ENCODE results near the gene RASAL2.
"Not testable (repeated sequence)": the region's sequence is repeated elsewhere in the genome, so short reads cannot be mapped to it uniquely, and the experiment has no call there.

The RASAL2 gene

GRCh38 chr1:178220094-178220493 lies 126.2 kb downstream of the RASAL2 start:
- TF ChIP-seq TAF1 (IDR thresholded peaks at IDR 0.05; ENCODE audit: borderline replicate concordance, low read depth, low read length): no peak
- no peak for TF ChIP-seq POLR2AphosphoS5 (IDR thresholded peaks at IDR 0.05; ENCODE audit: low read depth, low read length)
- TF ChIP-seq POLR2A (IDR thresholded peaks at IDR 0.05; ENCODE audit: low read depth, low read length): no peak
- DNase-seq (ENCODE audit: insufficient read length): no peak
- FAIRE-seq: no peak

- no peak for FAIRE-seq
- no peak for DNase-seq (ENCODE audit: insufficient read length)
- no peak for TF ChIP-seq TAF1 (IDR thresholded peaks at IDR 0.05; ENCODE audit: borderline replicate concordance, low read depth, low read length)
- TF ChIP-seq POLR2A (IDR thresholded peaks at IDR 0.05; ENCODE audit: low read depth, low read length): no peak
- no peak for TF ChIP-seq POLR2AphosphoS5 (IDR thresholded peaks at IDR 0.05; ENCODE audit: low read depth, low read length)
Measured at GRCh38 chr1:178223289-178223688, 129.4 kb downstream of the RASAL2 start.

GRCh38 chr1:178224358-178224757 lies 130.5 kb downstream of the RASAL2 start:
- no peak for DNase-seq (ENCODE audit: insufficient read length)
- TF ChIP-seq POLR2A (IDR thresholded peaks at IDR 0.05; ENCODE audit: low read depth, low read length): no peak
- TF ChIP-seq POLR2AphosphoS5 (IDR thresholded peaks at IDR 0.05; ENCODE audit: low read depth, low read length): no peak
- no peak for TF ChIP-seq TAF1 (IDR thresholded peaks at IDR 0.05; ENCODE audit: borderline replicate concordance, low read depth, low read length)
- no peak for FAIRE-seq

- DNase-seq (ENCODE audit: insufficient read length) (no peak), FAIRE-seq (no peak)
- TF ChIP-seq POLR2A (IDR thresholded peaks at IDR 0.05; ENCODE audit: low read depth, low read length): no peak
- no peak for TF ChIP-seq POLR2AphosphoS5 (IDR thresholded peaks at IDR 0.05; ENCODE audit: low read depth, low read length)
- TF ChIP-seq TAF1 (IDR thresholded peaks at IDR 0.05; ENCODE audit: borderline replicate concordance, low read depth, low read length): no peak
Measured at GRCh38 chr1:178230881-178231409, 137.0 kb downstream of the RASAL2 start.

GRCh38 chr1:178232108-178232507 lies 138.2 kb downstream of the RASAL2 start:
- FAIRE-seq: no peak
- TF ChIP-seq POLR2A (IDR thresholded peaks at IDR 0.05; ENCODE audit: low read depth, low read length) (no peak), POLR2AphosphoS5 (IDR thresholded peaks at IDR 0.05; ENCODE audit: low read depth, low read length) (no peak), TAF1 (IDR thresholded peaks at IDR 0.05; ENCODE audit: borderline replicate concordance, low read depth, low read length) (no peak)
- no peak for DNase-seq (ENCODE audit: insufficient read length)

GRCh38 chr1:178232949-178233348 lies 139.0 kb downstream of the RASAL2 start:
- TF ChIP-seq TAF1 (IDR thresholded peaks at IDR 0.05; ENCODE audit: borderline replicate concordance, low read depth, low read length) (no peak), POLR2AphosphoS5 (IDR thresholded peaks at IDR 0.05; ENCODE audit: low read depth, low read length) (no peak), POLR2A (IDR thresholded peaks at IDR 0.05; ENCODE audit: low read depth, low read length) (no peak)
- no peak for DNase-seq (ENCODE audit: insufficient read length)
- no peak for FAIRE-seq

GRCh38 chr1:178237121-178237520 lies 143.2 kb downstream of the RASAL2 start:
- TF ChIP-seq POLR2AphosphoS5 (IDR thresholded peaks at IDR 0.05; ENCODE audit: low read depth, low read length) (no peak), TAF1 (IDR thresholded peaks at IDR 0.05; ENCODE audit: borderline replicate concordance, low read depth, low read length) (no peak), POLR2A (IDR thresholded peaks at IDR 0.05; ENCODE audit: low read depth, low read length) (no peak)
- DNase-seq (ENCODE audit: insufficient read length) (no peak), FAIRE-seq (no peak)

- TF ChIP-seq POLR2A (IDR thresholded peaks at IDR 0.05; ENCODE audit: low read depth, low read length) (no peak), TAF1 (IDR thresholded peaks at IDR 0.05; ENCODE audit: borderline replicate concordance, low read depth, low read length) (no peak), POLR2AphosphoS5 (IDR thresholded peaks at IDR 0.05; ENCODE audit: low read depth, low read length) (no peak)
- FAIRE-seq (no peak), DNase-seq (ENCODE audit: insufficient read length) (no peak)
Measured at GRCh38 chr1:178238722-178239510, 145.0 kb downstream of the RASAL2 start.

- FAIRE-seq: no peak
- TF ChIP-seq POLR2AphosphoS5 (IDR thresholded peaks at IDR 0.05; ENCODE audit: low read depth, low read length) (no peak), TAF1 (IDR thresholded peaks at IDR 0.05; ENCODE audit: borderline replicate concordance, low read depth, low read length) (no peak), POLR2A (IDR thresholded peaks at IDR 0.05; ENCODE audit: low read depth, low read length) (no peak)
- no peak for DNase-seq (ENCODE audit: insufficient read length)
Measured at GRCh38 chr1:178241057-178241456, 147.2 kb downstream of the RASAL2 start.

- FAIRE-seq (no peak), DNase-seq (ENCODE audit: insufficient read length) (no peak)
- TF ChIP-seq POLR2A (IDR thresholded peaks at IDR 0.05; ENCODE audit: low read depth, low read length): no peak
- TF ChIP-seq TAF1 (IDR thresholded peaks at IDR 0.05; ENCODE audit: borderline replicate concordance, low read depth, low read length): no peak
- TF ChIP-seq POLR2AphosphoS5 (IDR thresholded peaks at IDR 0.05; ENCODE audit: low read depth, low read length): no peak
Measured at GRCh38 chr1:178241837-178242236, 147.9 kb downstream of the RASAL2 start.

- FAIRE-seq: no peak
- DNase-seq (ENCODE audit: insufficient read length): no peak
Measured at GRCh38 chr1:178243119-178243518, 149.2 kb downstream of the RASAL2 start.

GRCh38 chr1:178243890-178244289 lies 150.0 kb downstream of the RASAL2 start:
- no peak for FAIRE-seq
- TF ChIP-seq TAF1 (IDR thresholded peaks at IDR 0.05; ENCODE audit: borderline replicate concordance, low read depth, low read length) (no peak), POLR2AphosphoS5 (IDR thresholded peaks at IDR 0.05; ENCODE audit: low read depth, low read length) (no peak), POLR2A (IDR thresholded peaks at IDR 0.05; ENCODE audit: low read depth, low read length) (no peak)
- DNase-seq (ENCODE audit: insufficient read length): no peak

More at GRCh38 chr1:178243119-178243518, 149.2 kb downstream of the RASAL2 start:
- TF ChIP-seq POLR2A (IDR thresholded peaks at IDR 0.05; ENCODE audit: low read depth, low read length) (no peak), POLR2AphosphoS5 (IDR thresholded peaks at IDR 0.05; ENCODE audit: low read depth, low read length) (no peak)

GRCh38 chr1:178248284-178248683 lies 154.4 kb downstream of the RASAL2 start:
- not testable (repeated sequence) for FAIRE-seq; DNase-seq (ENCODE audit: insufficient read length)

- not testable (repeated sequence) for FAIRE-seq; DNase-seq (ENCODE audit: insufficient read length)
Measured at GRCh38 chr1:178253581-178253980, 159.7 kb downstream of the RASAL2 start.

Data from GM12892 (cell line).